Endodermal cell (in vitro differentiated cells): Measurements from ENCODE around the gene LGR4. TPM values are rescaled to one million over a fixed set of nuclear protein-coding genes. Genes with fewer than 3 reads are reported as not detected.
"Not testable (repeated sequence)": the region's sequence is repeated elsewhere in the genome, so short reads cannot be mapped to it uniquely, and the experiment has no call there.

Source experiments
- DNase-seq: peaks from one replicate; pipeline ENCODE4 v3.0.0-alpha.2; 2017
- H3K27ac ChIP-seq: 2 replicates; pipeline ENCODE4 v1.5.1; 2013; ENCODE audit warnings: mild to moderate bottlenecking, low read depth, low read length, moderate library complexity
- H3K27me3 ChIP-seq: 2 replicates; pipeline ENCODE4 v1.6.1; 2013; ENCODE audit warnings: mild to moderate bottlenecking, low read length, moderate library complexity; ENCODE audit not compliant: insufficient read depth, control insufficient read depth, poor library complexity, severe bottlenecking
- H3K36me3 ChIP-seq: 2 replicates; pipeline ENCODE4 v1.7.0; 2013; ENCODE audit warnings: mild to moderate bottlenecking, low read length, moderate library complexity; ENCODE audit not compliant: control insufficient read depth, insufficient read depth
- H3K4me1 ChIP-seq: one replicate; pipeline ENCODE4 v1.7.0; 2013; ENCODE audit warnings: low read length; ENCODE audit not compliant: control insufficient read depth, insufficient read depth
- H3K4me3 ChIP-seq: 2 replicates; pipeline ENCODE4 v1.5.1; 2013; ENCODE audit warnings: mild to moderate bottlenecking, low read length, moderate library complexity
- H3K9ac ChIP-seq: 2 replicates; pipeline ENCODE4 v1.6.1; 2013; ENCODE audit warnings: mild to moderate bottlenecking, low read length, moderate library complexity; ENCODE audit not compliant: poor library complexity, severe bottlenecking; ENCODE audit errors: extremely low read depth
- H3K9me3 ChIP-seq: 2 replicates; pipeline ENCODE4 v1.6.1; 2013; ENCODE audit warnings: mild to moderate bottlenecking, low read length, moderate library complexity; ENCODE audit not compliant: control insufficient read depth
- H3K27ac Mint-ChIP-seq: 2 replicates; pipeline ENCODE4 v1.8.0; 2020; ENCODE audit warnings: mixed read lengths
- H3K27me3 Mint-ChIP-seq: 2 replicates; pipeline ENCODE4 v1.8.0; 2021; ENCODE audit warnings: mild to moderate bottlenecking, mixed read lengths; ENCODE audit not compliant: insufficient read depth
- H3K36me3 Mint-ChIP-seq: 2 replicates; pipeline ENCODE4 v1.8.0; 2020; ENCODE audit warnings: low read depth, mixed read lengths
- H3K4me1 Mint-ChIP-seq: 2 replicates; pipeline ENCODE4 v1.8.0; 2020; ENCODE audit warnings: mixed read lengths
- H3K4me3 Mint-ChIP-seq: 2 replicates; pipeline ENCODE4 v1.8.0; 2020; ENCODE audit warnings: mild to moderate bottlenecking, moderate library complexity, mixed read lengths
- H3K9me3 Mint-ChIP-seq: 2 replicates; pipeline ENCODE4 v1.8.0; 2020; ENCODE audit warnings: mild to moderate bottlenecking, mixed read lengths
- WGBS, 2 experiments: methylation state at CpG; one replicate each; pipeline versions ENCODE4 v1.1.5 to v1.1.7; 2013; ENCODE audit warnings: missing lambda C conversion rate in 2 of 2, mixed read lengths in 1 of 2; ENCODE audit not compliant: insufficient coverage in 1 of 2, insufficient read length in 1 of 2; 5-methylcytosine and 5-hydroxymethylcytosine counted together
- total RNA-seq, 2 donors: library from RNA; stranded (reverse); fragmentation: NEBNext Ultra II Directional in 1 of 2; extraction: Animal tissue kit (Norgen Biotek cat#: 25700) in 1 of 2; gene quantifications; 2 replicates in 1 of 2; 3 replicates in 1 of 2; pipeline ENCODE4 v1.2.1, GENCODE V29; 2021
- TF ChIP-seq, protein P1 (sequence below): fragments of 200-600 bp; sonication (generic); conservative IDR thresholded peaks from 2 replicates; pipeline ENCODE4 v1.5.0; 2021; ENCODE audit warnings: antibody characterized with exemption, mild to moderate bottlenecking

LGR4 gene
- total RNA-seq, 2 donors from 2014 or later = 73.7 to 75.6 TPM

DNA sequence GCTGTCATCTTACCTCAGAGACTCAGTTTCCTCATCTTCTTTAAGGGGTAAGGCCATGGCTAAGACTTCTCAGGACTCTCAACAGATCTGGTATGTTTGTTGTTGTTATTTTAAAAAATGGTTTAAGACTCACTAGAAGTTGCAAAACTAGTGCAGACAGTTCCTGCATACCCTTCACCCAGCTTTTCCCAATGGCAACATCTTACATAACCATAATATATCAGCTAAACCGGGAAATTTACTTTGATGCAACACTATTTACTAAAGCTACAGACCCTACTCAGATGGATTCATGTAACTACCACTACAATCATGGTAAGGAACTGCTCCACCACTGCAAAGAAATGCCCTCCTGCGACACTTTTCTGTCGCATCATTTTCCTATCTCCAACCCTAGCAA lies 20.4 kb downstream of the LGR4 start:
- TF ChIP-seq, protein P1, sequence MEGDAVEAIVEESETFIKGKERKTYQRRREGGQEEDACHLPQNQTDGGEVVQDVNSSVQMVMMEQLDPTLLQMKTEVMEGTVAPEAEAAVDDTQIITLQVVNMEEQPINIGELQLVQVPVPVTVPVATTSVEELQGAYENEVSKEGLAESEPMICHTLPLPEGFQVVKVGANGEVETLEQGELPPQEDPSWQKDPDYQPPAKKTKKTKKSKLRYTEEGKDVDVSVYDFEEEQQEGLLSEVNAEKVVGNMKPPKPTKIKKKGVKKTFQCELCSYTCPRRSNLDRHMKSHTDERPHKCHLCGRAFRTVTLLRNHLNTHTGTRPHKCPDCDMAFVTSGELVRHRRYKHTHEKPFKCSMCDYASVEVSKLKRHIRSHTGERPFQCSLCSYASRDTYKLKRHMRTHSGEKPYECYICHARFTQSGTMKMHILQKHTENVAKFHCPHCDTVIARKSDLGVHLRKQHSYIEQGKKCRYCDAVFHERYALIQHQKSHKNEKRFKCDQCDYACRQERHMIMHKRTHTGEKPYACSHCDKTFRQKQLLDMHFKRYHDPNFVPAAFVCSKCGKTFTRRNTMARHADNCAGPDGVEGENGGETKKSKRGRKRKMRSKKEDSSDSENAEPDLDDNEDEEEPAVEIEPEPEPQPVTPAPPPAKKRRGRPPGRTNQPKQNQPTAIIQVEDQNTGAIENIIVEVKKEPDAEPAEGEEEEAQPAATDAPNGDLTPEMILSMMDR = no peak
- peaks cover 16% of the 10 kb centered on the region for H3K4me1 ChIP-seq
- H3K27me3 ChIP-seq = no peaks in the 10 kb centered on the region
- peaks cover 22% of the 10 kb centered on the region for H3K9me3 ChIP-seq
- Mint-ChIP-seq H3K4me3 (no peak overlapping the region), H3K36me3 (peaks cover 26% of the 10 kb centered on the region), H3K27me3 (no peaks in the 10 kb centered on the region), H3K4me1 (peaks cover 37% of the 10 kb centered on the region), H3K9me3 (peaks cover 19% of the 10 kb centered on the region), H3K27ac (no peak overlapping the region)
- no peak overlapping the region for H3K4me3 ChIP-seq
- no peak overlapping the region for H3K27ac ChIP-seq
- H3K36me3 ChIP-seq = peaks cover 30% of the 10 kb centered on the region
- H3K9ac ChIP-seq = no peak overlapping the region
- 92 to 94% methylated on average over 3 of the region's 3 CpGs for WGBS, 2 experiments
- no peak for DNase-seq

DNA sequence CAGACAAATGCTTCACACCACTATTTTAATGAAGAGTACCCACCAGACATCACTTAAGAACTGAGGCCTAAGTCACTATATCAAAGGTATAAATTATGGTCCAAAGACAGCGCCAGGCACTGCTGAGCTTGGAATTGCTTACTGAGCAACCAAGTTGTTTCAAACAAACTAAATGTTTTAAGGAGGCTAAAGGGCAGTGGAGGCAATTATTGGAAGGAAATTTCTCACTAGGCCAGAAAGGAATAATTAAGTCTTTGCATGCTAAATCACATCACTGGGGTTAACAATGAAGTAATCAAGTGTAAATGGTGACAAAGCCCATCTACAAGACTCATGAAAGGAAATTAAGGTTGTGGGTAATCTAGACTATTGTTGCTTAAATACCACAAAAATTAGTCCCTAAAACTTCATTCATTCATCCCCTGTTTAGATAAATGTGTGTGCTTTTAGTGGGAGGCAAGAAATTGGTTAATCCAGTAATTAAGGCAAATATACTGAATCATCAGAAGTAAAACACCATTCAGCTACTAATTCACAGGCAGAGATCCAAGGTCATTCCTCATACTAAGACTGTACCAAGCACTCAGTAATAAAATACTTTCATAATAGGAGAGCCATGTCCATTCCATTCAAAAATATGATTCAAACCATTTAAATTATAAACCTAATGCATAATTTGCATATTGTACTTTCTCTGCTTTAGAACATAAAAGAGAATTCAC lies 21.2 kb downstream of the LGR4 start:
- no peak overlapping the region for H3K27ac ChIP-seq
- no peak overlapping the region for H3K27ac Mint-ChIP-seq

DNA sequence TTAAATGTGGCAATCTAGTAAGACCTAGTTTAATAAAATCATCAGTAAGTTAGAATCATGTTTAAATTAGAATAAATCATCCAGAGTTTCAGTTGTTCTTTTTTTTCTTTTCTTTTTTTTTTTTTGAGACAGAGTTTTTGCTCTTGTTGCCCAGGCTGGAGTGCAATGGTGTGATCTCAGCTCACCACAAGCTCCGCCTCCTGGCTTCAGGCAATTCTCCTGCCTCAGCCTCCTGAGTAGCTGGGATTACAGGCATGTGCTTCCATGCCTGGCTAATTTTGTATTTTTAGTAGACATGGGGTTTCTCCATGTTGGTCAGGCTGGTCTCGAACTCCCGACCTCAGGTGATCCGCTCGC lies 24.4 kb downstream of the LGR4 start:
- H3K9me3 ChIP-seq, H3K27me3 ChIP-seq, H3K27ac ChIP-seq, H3K4me3 ChIP-seq, H3K4me1 ChIP-seq, H3K9me3 Mint-ChIP-seq, H3K27me3 Mint-ChIP-seq, DNase-seq, H3K9ac ChIP-seq, H3K27ac Mint-ChIP-seq, H3K4me3 Mint-ChIP-seq: not testable (repeated sequence)
- WGBS, 2 experiments = 98 to 100% methylated on average over 2 to 5 of the region's 5 CpGs
- H3K36me3 Mint-ChIP-seq = peaks cover 11% of the 10 kb centered on the region
- H3K36me3 ChIP-seq = peaks cover 18% of the 10 kb centered on the region
- peaks cover 35% of the 10 kb centered on the region for H3K4me1 Mint-ChIP-seq

More for the DNA sequence above, 21.2 kb downstream of the LGR4 start:
- Histone ChIP-seq H3K9ac (no peak overlapping the region), H3K9me3 (peaks cover 22% of the 10 kb centered on the region), H3K4me3 (no peak overlapping the region), H3K36me3 (peaks cover 30% of the 10 kb centered on the region), H3K4me1 (peaks cover 11% of the 10 kb centered on the region), H3K27me3 (no peaks in the 10 kb centered on the region)
- peaks cover 30% of the 10 kb centered on the region for H3K4me1 Mint-ChIP-seq
- 89 to 97% methylated on average over 1 of the region's 1 CpG for WGBS, 2 experiments
- TF ChIP-seq, protein P1 = no peak
- H3K4me3 Mint-ChIP-seq = no peak overlapping the region
- peaks cover 19% of the 10 kb centered on the region for H3K9me3 Mint-ChIP-seq
- no peak for DNase-seq
- no peaks in the 10 kb centered on the region for H3K27me3 Mint-ChIP-seq
- peaks cover 26% of the 10 kb centered on the region for H3K36me3 Mint-ChIP-seq
